Uterus (tissue), 4 donors: ENCODE data around the gene DROSHA. TPM values are rescaled to one million over a fixed set of nuclear protein-coding genes. Genes with fewer than 3 reads are reported as not detected.

Source experiments
- DNase-seq, 2 donors: peaks; one replicate each; pipeline ENCODE4 v3.0.0-alpha.2; 2019 to 2020
- H3K27ac ChIP-seq, 2 donors: fragments of 200-600 bp; sonication (generic); 1 replicate in 1 of 2; 2 replicates in 1 of 2; pipeline ENCODE4 v1.5.1; 2016 to 2018
- H3K27me3 ChIP-seq, 2 donors: fragments of 200-600 bp; sonication (generic); one replicate each; pipeline ENCODE4 v1.5.1; 2018 to 2019; ENCODE audit warnings: control low read depth in 1 of 2
- H3K36me3 ChIP-seq, 2 donors: fragments of 200-600 bp; sonication (generic); one replicate each; pipeline ENCODE4 v1.5.1; 2019; ENCODE audit warnings: control low read depth in 1 of 2
- H3K4me1 ChIP-seq, 2 donors: fragments of 200-600 bp; sonication (generic); one replicate each; pipeline ENCODE4 v1.5.1; 2018 to 2019; ENCODE audit warnings: control low read depth in 1 of 2
- H3K4me3 ChIP-seq, 2 donors: fragments of 200-600 bp; sonication (generic); 1 replicate in 1 of 2; 2 replicates in 1 of 2; pipeline ENCODE4 v1.5.1; 2018 to 2019; ENCODE audit warnings: mild to moderate bottlenecking in 1 of 2
- H3K9me3 ChIP-seq, 2 donors: fragments of 200-600 bp; sonication (generic); one replicate each; pipeline ENCODE4 v1.5.1; 2019; ENCODE audit warnings: control low read depth in 1 of 2
- CTCF ChIP-seq, 4 experiments: fragments of 200-600 bp in 2 of 4; fragments of 450-650 bp in 2 of 4; sonication (generic) in 2 of 4; IDR thresholded peaks; one replicate each; pipeline ENCODE4 v1.5.1; 2016 to 2019; ENCODE audit warnings: antibody characterized with exemption in 4 of 4, mild to moderate bottlenecking in 2 of 4, moderate library complexity in 1 of 4
- POLR2A ChIP-seq, 2 donors: fragments of 450-650 bp; IDR thresholded peaks; one replicate each; pipeline ENCODE4 v1.6.1; 2016; ENCODE audit warnings: antibody characterized with exemption in 2 of 2, mild to moderate bottlenecking in 1 of 2, moderate library complexity in 1 of 2
- intact Hi-C: fragments of 100-400 bp; cut with DNase I; formaldehyde crosslinking; loops from one replicate; pipeline ENCODE4 v1.15.1; 2023; ENCODE audit warnings: low total_unique reads
- total RNA-seq, 4 donors: library from RNA; depleted of rRNA in 3 of 4; stranded (reverse); fragments of >200 nt in 3 of 4; gene quantifications; one replicate each; pipeline versions ENCODE4 v1.1.0 to v1.2.4, GENCODE V29; 2014 to 2023
- donor health status: DM: yes; HTN: yes; CAD: no.

DROSHA gene
- total RNA-seq, 4 donors from 2014 or later = 17.2 to 82.1 (median 40.5) TPM

GRCh38 chr5:31375999-31376720 lies 155.7 kb downstream of the DROSHA start:
- Histone ChIP-seq H3K27ac (no peak overlapping the region), H3K4me3 (no peak overlapping the region), H3K27me3 (no peaks in the 10 kb centered on the region), H3K9me3 (no peaks in the 10 kb centered on the region), H3K36me3 (no peaks in the 10 kb centered on the region), H3K4me1 (no peaks in the 10 kb centered on the region)
- TF ChIP-seq POLR2A (IDR thresholded peaks at IDR 0.05) = no peak
- TF ChIP-seq CTCF (IDR thresholded peaks at IDR 0.05) = no peak
- intact Hi-C loops = no loop called here
- no peak for DNase-seq

DNA sequence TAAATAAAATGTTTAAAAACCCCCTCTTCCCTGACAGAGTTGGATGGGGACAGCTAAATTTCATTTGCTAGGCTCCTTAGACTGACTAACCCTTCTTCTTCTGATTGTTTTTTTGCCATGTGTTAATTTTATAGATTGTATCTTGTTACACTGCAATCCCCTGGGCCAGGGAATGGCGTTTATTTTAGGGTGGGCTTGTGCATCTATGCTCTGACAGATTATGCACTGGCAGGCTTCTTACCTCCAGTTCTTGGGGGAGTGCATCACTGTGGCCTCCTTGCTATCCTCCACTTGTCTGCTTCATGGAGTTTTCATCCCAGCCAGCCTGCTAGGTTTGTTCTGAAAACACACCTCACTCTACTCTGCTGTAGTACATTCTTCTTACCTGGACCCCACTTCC lies 159.8 kb downstream of the DROSHA start:
- no peak for DNase-seq
- intact Hi-C loops = no loop called here
- H3K4me3 ChIP-seq = no peak overlapping the region

DNA sequence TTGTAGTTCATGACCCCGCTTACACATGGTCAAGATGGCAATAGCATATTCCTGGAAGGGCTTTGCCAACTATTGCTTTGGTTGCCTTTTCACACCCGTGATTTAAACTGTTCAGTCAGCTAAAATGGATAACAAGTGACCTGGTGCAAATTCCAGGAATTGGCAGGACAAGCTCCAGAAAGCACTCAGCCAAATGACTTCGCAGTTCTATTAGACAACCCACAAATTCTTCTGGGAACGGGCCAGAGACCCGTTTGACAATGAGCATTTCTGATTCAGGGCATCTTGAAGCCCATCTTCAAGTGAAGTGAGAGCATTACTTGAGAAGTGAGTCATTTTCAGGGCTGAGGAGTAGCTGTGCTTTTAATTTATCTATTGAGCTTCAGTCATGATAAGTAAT lies 165.0 kb downstream of the DROSHA start:
- TF ChIP-seq POLR2A (IDR thresholded peaks at IDR 0.05) = no peak
- TF ChIP-seq CTCF (IDR thresholded peaks at IDR 0.05) = no peak

More for the DNA sequence above, 159.8 kb downstream of the DROSHA start:
- no peaks in the 10 kb centered on the region for H3K4me1 ChIP-seq
- no peaks in the 10 kb centered on the region for H3K36me3 ChIP-seq
- H3K9me3 ChIP-seq = no peaks in the 10 kb centered on the region
- no peak overlapping the region for H3K27ac ChIP-seq
- TF ChIP-seq POLR2A (IDR thresholded peaks at IDR 0.05) (no peak), CTCF (IDR thresholded peaks at IDR 0.05) (no peak)
- no peaks in the 10 kb centered on the region for H3K27me3 ChIP-seq

DNA sequence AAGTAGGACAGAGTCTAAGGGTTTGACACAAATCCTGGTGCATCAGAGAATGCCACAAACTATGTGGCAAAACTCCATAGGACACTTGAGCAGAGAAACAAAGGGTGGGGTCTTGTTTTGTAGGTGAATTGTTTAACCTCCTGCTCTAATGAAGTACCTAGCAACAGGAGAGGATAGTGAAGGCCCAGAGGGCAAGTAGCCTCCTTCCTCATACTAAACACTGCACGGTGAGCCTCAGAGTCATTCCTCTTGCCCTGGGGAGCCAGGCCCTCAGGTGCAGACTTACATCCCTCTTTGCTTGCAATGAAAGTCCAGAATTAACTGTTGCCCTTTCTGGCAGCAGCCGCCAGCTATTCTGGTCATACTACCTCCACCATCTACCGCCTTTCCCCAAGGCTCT lies 166.1 kb downstream of the DROSHA start:
- no peak overlapping the region for H3K27ac ChIP-seq
- no peaks in the 10 kb centered on the region for H3K36me3 ChIP-seq
- TF ChIP-seq POLR2A (IDR thresholded peaks at IDR 0.05) (no peak), CTCF (IDR thresholded peaks at IDR 0.05) (no peak)
- intact Hi-C loops = no loop called here
- H3K4me1 ChIP-seq = no peaks in the 10 kb centered on the region
- H3K4me3 ChIP-seq = no peak overlapping the region
- H3K9me3 ChIP-seq = no peaks in the 10 kb centered on the region
- DNase-seq = no peak
- H3K27me3 ChIP-seq = no peaks in the 10 kb centered on the region

More for the DNA sequence above, 165.0 kb downstream of the DROSHA start:
- DNase-seq = no peak
- H3K4me3 ChIP-seq = no peak overlapping the region
- H3K4me1 ChIP-seq = no peaks in the 10 kb centered on the region
- intact Hi-C loops = no loop called here
- H3K27me3 ChIP-seq = no peaks in the 10 kb centered on the region
- H3K9me3 ChIP-seq = no peaks in the 10 kb centered on the region
- H3K27ac ChIP-seq = no peak overlapping the region
- H3K36me3 ChIP-seq = no peaks in the 10 kb centered on the region

DNA sequence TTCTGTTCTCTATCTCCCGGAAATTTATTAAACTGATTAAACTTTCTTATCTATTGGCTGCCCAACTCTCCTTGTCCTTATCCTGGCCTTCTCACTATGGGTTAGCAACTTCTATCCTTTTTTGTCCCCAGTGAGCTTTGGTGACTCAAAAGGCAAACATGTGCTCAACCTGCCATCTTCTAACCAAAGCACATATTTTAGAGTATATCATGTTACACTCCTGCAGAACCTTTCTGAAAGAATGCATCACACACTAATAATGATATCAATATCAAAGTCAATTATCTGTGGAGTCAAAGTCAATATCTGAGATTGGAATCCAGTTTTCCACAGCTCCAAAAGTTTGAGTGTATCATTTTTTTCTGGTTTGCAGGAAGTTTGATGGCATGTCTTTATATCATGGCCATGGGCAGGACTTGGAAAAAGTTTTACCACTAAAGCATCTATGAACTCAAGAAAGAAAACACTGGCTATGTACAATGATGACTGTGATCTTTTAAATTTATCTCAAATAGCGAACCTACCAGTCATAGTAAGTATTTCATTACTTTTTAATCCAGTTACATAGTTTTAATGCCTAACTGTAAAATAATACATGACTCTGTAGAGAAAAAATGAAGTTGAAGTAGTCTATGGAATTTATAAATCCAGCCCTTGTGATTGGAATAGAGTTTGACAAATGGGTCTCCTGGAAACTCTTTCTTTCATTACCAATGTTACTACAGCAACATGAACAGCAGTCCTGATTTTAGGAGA lies 166.8 kb downstream of the DROSHA start:
- intact Hi-C loops = no loop called here
- Histone ChIP-seq H3K27ac (no peak overlapping the region), H3K4me3 (no peak overlapping the region), H3K4me1 (no peaks in the 10 kb centered on the region), H3K36me3 (no peaks in the 10 kb centered on the region), H3K27me3 (no peaks in the 10 kb centered on the region), H3K9me3 (no peaks in the 10 kb centered on the region)
- no peak for DNase-seq
- TF ChIP-seq POLR2A (IDR thresholded peaks at IDR 0.05) (no peak), CTCF (IDR thresholded peaks at IDR 0.05) (no peak)
